Amygdala (tissue), 56 donors: ENCODE measurements around the gene CCNQ.

ENCODE experiments used
- DNase-seq, 56 donors: peaks; one replicate each; lab custom pipeline; 2025; lab: John Stamatoyannopoulos, UW

The CCNQ gene

DNA sequence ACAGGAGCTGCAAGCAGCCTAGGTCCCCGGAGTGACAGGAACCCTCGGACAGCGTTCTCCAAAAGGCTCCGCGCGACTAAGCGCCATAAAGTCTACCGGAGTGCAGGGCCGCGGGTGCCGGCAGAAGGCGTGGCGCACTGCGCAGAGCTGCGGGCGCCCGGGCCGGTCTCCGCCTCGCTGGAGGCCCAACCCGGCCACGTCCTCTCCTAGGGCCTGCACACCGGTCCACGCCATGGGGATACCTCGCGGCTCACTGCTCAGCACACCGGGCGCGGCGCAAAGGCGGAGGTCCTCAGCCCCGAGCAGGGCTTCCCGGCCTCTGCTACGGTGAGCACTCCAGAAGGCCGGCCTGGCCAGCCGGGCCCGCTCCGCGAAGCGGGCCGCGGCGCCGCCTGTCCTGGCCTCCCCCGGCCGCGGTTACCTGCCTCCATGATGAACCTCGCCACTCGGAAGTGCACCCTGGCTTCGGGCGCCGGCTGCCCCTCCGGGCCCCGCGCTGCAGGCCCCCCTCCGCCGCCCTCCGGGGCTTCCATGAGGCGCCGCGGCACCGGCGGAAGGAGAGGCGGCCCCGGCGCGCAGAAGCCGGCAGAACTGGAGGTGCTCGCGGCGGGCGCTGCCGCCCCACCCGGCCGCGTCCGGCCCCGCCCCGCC lies at the start of gene CCNQ:
TSS of gene CCNQ (minus strand) at position 599 of the 651 bp plus-strand sequence. CDS start at position 533, 66 bp downstream.
- peak in 2 of 56 donors; percentile 20 to 22 for DNase-seq

DNA sequence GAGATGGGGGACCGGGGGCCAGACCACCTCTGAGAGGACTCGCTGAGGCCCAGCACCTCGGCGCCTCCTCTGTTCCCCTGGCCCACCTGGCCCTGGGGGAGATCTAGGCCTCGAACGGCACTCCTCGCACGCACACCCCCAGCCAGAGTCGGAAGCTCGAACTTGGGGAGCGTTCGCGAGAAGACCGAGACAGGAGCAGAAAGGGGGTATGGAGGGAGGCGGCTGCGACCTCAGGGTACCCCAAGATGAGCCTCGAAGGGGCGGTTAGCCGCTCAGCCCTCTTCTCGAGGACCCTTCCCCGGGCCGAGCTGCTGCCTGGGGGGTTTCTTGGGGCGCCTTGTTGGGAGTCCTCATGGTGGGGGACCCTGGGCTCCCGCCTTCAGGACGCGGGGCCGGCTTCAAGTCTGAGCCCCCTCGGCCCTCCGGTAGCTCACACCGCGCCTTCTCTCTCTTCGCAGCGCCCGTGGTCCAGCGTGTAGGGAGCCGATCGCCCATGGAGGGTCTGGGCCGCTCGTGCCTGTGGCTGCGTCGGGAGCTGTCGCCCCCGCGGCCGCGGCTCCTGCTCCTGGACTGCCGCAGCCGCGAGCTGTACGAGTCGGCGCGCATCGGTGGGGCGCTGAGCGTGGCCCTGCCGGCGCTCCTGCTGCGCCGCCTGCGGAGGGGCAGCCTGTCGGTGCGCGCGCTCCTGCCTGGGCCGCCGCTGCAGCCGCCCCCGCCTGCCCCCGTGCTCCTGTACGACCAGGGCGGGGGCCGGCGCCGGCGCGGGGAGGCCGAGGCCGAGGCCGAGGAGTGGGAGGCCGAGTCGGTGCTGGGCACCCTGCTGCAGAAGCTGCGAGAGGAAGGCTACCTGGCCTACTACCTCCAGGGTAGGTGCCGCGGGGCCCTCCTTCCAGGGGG lies 48.8 kb upstream of the CCNQ start:
- no peak for DNase-seq

DNA sequence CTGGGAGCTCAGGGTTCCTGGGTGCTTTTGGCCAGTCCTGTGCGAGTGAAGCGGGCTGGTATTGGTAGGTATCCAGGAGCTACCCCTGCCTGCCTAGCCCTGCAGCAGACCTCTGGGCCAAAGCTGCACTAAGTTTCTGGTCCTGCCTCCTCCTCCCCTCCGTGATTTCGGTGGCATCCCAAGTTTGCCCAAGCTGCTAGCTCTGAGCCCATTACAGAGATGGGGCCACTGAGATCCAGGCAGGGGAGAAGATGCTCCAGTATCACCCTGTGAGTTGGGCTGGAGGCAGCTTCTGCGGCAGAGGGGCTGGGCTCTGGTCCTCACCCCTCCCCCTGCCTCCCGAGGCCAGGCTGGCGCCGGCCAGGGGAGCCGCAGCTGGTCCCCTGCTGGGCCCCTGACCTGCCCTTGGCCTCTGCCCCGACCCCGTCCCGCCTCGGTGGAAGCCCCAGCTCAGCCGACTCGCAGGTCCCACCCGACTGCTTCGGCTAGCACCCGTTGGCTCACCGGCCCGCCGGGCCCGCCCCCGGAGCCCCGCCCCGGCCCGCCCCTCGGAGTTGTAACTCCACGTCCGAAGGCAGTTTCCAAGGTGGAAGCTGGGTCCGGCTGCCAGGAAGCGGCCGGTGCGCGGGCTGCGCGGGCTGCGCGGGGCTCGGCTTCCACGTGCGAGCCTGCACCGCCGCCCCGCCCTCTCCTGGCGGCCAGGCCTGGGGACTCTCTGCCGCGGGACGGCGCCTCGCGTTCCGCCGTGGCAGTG lies 47.9 kb upstream of the CCNQ start, which contains the start of gene DUSP9:
TSS of gene DUSP9 (plus strand) at position 584 of the 754 bp plus-strand sequence. CDS start 751 bp downstream, outside the sequence.
- no peak for DNase-seq

DNA sequence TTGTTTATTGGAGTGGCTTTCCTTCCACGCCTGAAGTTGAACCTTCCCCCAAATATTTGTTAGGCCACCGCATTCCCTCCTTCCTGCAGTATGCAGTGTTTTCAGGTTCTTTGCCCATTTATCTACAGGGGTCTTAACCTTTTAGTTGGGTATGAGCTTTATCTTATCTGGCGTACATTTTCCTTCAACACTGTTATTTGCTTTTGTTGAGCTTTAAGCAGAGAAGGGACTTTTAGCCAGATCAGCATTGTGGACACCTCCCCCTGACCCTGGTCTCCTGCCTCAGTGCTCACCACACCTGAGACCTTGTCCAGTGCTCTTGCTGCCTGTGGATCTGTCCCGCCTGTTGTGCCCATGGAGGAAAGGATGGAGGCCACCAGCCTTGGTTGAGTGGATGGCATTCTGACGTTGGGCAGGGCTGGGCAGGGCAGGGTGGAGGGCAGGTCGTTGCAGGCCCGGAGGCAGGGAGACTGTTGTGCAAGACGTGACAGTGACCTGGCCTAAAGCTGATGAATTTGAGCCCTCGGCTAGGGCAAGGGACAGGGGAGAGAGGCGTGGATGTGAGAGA lies 47.1 kb upstream of the CCNQ start:
- DNase-seq: no peak

GRCh38 chrX:153645151-153645550 lies 46.2 kb upstream of the CCNQ start:
- DNase-seq: no peak

GRCh38 chrX:153644356-153645125 lies 45.6 kb upstream of the CCNQ start:
- no peak for DNase-seq

DNA sequence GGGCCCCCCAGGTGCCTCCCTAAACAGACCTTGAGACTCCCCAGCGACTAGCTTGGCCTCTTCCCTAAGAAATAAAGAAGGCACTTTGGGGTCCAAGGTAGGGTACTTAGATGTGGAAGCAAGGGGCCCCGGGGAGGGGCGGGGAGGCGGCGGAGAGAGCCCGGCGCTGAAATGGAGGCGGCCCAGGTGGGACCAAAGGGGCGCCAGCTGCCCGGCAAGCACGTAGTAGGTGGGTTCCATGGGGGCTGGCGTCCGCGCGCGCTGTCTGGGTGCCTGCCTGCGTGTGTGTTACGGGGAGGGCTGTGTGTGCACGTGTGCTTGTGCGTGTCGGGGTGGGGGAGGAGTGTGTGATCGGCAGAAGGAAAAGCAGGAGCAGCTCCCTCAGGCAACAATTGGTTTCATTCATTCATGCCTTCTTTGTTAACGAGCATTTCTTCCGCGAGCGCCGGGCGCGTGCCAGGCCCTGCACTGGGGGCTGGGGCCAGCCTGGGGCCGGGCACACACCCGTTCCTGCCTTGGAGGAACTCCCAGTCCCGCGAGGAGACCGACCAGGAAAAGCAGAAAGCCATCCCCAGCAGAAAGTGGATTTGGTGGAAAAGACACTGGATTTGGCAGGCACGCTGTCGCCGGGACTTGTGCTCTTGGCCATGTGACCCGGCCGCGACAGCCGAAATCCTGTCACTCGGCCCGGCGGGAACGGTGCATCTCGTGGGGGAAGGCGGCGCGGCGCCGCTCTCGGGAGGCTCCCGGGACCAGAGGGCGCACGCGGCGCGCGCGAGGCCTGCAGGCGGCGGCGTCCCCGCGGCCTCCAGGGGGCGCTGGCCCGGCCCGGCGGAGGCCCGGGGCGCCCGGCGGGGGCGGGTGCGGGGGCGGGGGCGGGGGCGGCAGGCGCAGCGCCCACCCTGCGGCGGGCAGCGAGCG lies 44.8 kb upstream of the CCNQ start:
- DNase-seq: peak in 16 of 56 donors; percentile 8 to 64 (median 36)

GRCh38 chrX:153642655-153643430 lies 43.9 kb upstream of the CCNQ start:
- no peak for DNase-seq

DNA sequence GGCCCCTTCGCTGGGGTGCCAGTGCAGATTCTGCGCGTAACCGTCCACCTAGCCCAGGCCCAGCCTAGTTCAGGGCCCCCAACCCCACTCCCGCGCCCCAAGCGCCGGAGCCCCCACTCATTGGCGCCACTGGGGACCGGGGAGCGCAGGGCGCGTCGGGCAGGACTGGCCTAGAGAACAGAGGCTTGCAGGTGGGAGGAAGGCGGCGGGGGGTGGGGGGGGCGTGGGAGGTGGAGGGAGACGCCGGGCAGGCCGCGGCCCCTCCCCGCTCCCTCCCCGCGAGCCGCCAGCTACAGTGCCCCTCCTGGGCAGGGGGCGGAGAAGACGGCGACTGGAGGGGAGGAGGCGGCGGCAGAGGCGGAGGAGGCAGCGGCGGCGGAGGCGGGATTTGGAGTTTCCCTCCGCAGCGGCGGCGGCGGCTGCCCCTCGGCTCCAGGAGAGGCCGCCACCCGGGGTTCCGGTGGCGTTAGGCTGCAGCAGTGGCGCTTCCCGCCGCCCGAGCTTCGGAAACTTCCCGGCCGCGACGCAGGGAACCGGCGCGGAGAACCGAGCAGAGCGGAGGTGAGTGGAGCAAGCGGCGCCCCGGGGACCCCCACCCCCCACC lies 43.2 kb upstream of the CCNQ start:
- DNase-seq: peak in 1 of 56 donors; percentile 4

- DNase-seq: no peak
Observed at GRCh38 chrX:153641627-153642026, 42.7 kb upstream of the CCNQ start.

DNA sequence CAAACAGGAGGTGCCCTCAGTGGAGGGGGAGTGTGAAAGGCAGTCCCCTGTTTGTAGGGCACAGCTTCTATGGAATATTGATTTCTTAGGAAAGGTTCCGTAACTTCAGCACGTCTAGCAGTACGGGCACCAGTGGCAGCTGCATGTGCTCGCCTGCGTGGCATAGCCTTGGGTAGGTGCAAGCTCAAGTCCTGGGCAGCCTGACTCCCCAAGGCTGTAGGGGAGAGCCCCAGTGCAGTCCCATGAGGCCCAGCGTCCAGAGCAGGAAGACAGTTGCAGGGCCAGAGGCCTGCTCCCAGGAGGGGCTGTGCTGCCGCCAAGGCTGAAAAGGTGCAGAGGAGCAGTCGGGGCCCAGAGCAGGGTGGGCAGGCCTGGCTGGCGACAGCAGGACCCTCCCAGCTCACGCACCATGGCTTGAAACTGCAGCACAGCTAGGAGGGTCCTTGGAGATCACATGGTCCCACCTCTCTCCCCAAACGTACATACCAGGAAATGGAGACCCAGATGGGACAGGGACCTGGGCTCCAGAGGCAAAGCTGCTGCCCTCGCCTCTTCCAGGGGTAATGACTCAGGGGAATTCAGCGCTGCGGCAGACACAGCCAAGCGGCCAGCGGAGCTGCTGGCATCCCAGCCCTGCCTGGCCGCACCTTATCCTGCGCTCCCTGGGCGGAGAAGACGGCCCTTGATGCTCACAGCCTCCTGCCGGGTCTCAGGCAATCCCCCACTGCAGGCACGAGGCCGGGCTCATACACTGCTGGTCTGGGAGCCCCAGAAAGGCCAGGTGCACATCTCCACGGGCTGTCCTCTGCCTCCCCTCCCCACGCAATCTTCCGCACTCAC lies 42.0 kb upstream of the CCNQ start:
- no peak for DNase-seq

DNA sequence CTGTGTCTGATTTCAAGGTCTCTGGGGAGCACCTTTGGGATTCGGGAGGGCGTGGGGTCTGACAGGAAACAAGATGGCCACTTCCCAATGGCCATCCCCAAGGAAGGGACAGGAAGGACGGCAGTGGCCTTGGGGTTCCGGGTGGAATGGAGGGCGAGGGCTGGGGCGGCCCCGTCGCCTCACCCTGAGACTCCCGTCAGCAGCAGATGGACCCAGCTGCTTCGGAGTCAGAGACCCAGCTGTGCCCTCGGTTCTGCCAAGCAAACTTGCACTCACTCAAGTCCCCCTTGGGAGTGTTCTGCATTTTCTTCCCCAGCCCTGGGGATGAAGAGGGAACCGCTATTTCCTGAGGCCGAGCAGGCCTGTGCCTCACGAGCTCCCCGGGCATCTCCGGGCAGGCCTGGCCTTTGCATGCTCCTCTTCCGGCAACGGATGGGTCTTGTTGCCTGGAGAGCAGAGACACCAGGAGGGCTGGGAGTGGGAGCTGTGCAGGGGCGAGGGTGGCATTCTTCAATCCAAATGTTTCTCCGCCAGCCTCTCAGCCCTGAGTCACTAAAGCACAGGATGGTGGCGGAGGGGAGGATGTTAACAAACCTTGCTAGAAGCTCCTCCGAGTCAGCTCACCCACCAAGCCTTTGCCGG lies 41.2 kb upstream of the CCNQ start:
- DNase-seq: no peak

DNA sequence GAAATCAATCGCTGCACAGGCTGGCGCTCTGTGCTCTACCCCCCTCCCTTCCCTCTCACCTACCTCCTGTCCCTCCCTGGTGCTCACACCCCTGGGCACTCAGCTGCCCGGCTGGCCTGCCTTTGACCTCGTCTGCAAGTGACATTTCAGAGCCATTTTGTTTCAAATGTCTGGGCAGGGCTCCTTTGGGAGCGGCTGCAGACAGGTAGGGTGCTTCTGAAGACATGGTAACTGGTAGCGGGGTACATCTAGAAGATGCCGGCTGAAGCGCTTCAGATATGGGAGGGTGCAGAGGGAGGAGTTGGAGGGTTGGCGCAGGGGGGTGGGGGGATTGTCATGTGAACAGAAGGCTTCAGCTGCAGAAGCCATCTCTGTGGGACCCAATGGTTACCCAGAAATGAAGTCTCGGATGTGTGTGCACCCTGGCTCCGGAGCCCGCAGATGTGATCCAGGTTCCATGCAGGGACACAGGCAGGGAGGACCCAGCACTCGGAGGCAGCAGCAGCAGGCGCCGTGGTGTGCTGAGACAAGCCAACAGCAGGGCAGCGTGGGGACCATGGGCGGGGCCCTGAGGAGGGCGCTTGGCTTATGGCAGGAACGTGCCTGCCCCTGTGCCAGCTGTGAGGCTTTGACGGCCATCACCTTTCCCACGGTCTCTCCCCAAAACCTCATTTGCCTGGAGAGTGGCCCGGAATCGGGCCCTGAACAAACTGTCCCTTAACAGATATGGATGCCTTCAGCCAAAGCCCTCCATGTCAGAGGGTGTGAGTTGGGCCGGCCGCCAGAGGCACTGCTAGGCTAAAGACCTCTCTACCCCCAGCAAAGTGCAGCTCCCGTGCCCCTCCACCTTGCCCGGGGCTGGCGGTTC lies 40.5 kb upstream of the CCNQ start:
- DNase-seq: no peak

DNA sequence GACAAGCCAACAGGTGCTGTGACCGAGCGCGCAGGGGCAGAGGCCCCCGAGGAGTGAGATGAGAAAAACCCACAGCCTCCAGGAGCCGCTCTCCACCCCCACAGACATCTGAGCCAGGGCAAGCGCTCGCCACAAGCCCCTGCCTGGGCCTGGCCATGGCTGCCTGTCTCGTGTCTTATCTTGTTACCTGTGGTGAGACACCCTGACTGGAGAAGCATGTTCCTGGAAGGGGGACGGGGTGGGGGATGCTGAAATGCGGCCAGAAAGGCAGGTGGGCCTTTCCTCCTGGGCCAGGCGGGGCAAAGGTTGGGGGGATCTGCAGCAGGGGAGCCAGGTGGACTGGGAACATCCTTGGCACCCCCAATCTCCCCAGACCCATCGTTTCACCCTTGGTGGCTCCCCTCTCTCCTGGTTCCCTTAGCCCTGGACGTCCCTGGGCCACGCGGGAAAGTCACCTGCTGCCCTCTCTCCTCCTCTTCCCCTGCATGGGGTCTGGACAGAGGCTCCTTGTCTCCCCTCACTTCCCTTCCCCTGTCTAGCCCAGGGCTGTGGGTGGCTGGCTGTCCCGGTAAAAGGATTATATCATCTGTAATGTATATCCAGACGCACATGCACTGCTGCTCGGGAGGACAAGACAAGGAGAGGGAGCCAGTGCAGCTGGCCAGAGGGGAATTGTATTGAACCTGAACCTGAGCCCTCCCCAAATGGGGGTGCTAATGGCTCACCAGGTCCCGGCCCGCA lies 39.7 kb upstream of the CCNQ start:
- no peak for DNase-seq

DNA sequence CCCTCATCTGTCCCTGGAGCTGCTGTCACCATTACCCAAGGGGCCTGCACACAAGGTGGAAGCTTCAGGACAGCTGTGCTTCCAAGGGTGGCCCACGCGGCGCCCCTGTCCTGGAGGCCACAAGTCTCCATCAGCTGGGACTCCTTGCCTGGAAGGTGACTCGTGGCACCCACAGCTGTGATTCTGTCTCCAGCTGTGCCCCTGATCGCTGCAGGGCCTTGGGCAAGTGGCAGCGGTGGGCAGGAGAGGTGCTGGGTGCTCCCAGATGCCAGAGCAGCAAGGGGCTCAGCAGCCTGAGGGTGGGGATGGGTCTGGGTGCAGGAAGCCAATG lies 39.1 kb upstream of the CCNQ start:
- DNase-seq: no peak
